HepG2 (cell line): ENCODE measurements around the gene CCSER2. TPM values are rescaled to one million over a fixed set of nuclear protein-coding genes. Genes with fewer than 3 reads are reported as not detected.

Source experiments
- ATF7-NPFF ChIP-seq: sonication (generic); formaldehyde crosslinking; IDR thresholded peaks from 2 replicates; pipeline ENCODE4 v1.8.1; 2023; ENCODE audit warnings: mild to moderate bottlenecking, low read depth, missing genetic modification reagents, moderate library complexity
- DBP ChIP-seq: sonication (generic); formaldehyde crosslinking; IDR thresholded peaks from 2 replicates; pipeline ENCODE4 v1.4.0; 2020; ENCODE audit warnings: missing genetic modification reagents; ENCODE audit errors: not compliant biosample characterization
- FOSL2 ChIP-seq: sonication (generic); formaldehyde crosslinking; IDR thresholded peaks from 2 replicates; pipeline ENCODE4 v1.4.0; 2020; ENCODE audit warnings: missing genetic modification reagents
- HOXA5 ChIP-seq: sonication (generic); formaldehyde crosslinking; IDR thresholded peaks from 2 replicates; pipeline ENCODE4 v1.4.0; 2020; ENCODE audit warnings: missing genetic modification reagents
- KDM1A ChIP-seq: IDR thresholded peaks from 2 replicates; pipeline ENCODE4 v1.6.1; 2016; ENCODE audit warnings: missing compliant biosample characterization
- KDM6A ChIP-seq: IDR thresholded peaks from 2 replicates; pipeline ENCODE4 v1.6.1; 2016; ENCODE audit warnings: low read depth
- MATR3 ChIP-seq: sonication (generic); formaldehyde crosslinking; IDR thresholded peaks from 2 replicates; pipeline ENCODE4 v1.4.0; 2020; ENCODE audit warnings: missing genetic modification reagents
- MEIS1 ChIP-seq: sonication (generic); formaldehyde crosslinking; IDR thresholded peaks from 2 replicates; pipeline ENCODE4 v1.9.0; 2021; ENCODE audit warnings: mild to moderate bottlenecking, missing genetic modification reagents, moderate library complexity, borderline replicate concordance
- MTA1 ChIP-seq: sonication (generic); formaldehyde crosslinking; IDR thresholded peaks from 2 replicates; pipeline ENCODE4 v1.4.0; 2020; ENCODE audit warnings: missing genetic modification reagents, mild to moderate bottlenecking, borderline replicate concordance
- NFATC3 ChIP-seq: sonication (generic); formaldehyde crosslinking; IDR thresholded peaks from 2 replicates; pipeline ENCODE4 v1.5.1; 2020; ENCODE audit warnings: mild to moderate bottlenecking, missing genetic modification reagents
- NFKBIZ ChIP-seq: IDR thresholded peaks from 2 replicates; pipeline ENCODE4 v1.6.1; 2018; ENCODE audit warnings: missing genetic modification reagents, missing compliant biosample characterization
- POLR2G ChIP-seq: fragments of 200-400 bp; formaldehyde crosslinking; IDR thresholded peaks from 2 replicates; pipeline ENCODE4 v1.6.1; 2018; ENCODE audit warnings: mild to moderate bottlenecking, low read depth, low read length, moderate library complexity
- PREB ChIP-seq: sonication (generic); formaldehyde crosslinking; IDR thresholded peaks from 2 replicates; pipeline ENCODE4 v1.4.0; 2020; ENCODE audit warnings: missing genetic modification reagents
- RBAK ChIP-seq: sonication (generic); formaldehyde crosslinking; IDR thresholded peaks from 2 replicates; pipeline ENCODE4 v1.5.1; 2020; ENCODE audit warnings: mild to moderate bottlenecking, missing genetic modification reagents
- XBP1 ChIP-seq: sonication (generic); formaldehyde crosslinking; IDR thresholded peaks from 2 replicates; pipeline ENCODE4 v1.5.0; 2020; ENCODE audit warnings: missing genetic modification reagents
- ZBTB7A ChIP-seq: sonication (generic); formaldehyde crosslinking; IDR thresholded peaks from 2 replicates; pipeline ENCODE4 v1.8.0; 2022; ENCODE audit warnings: mild to moderate bottlenecking, missing genetic modification reagents
- ZNF224 ChIP-seq: sonication (generic); formaldehyde crosslinking; IDR thresholded peaks from 2 replicates; pipeline ENCODE4 v1.5.0; 2020; ENCODE audit warnings: mild to moderate bottlenecking, missing genetic modification reagents
- ZNF235 ChIP-seq: sonication (generic); formaldehyde crosslinking; IDR thresholded peaks from 2 replicates; pipeline ENCODE4 v1.8.1; 2023; ENCODE audit warnings: mild to moderate bottlenecking, missing genetic modification reagents, borderline replicate concordance
- ZNF576 ChIP-seq: sonication (generic); formaldehyde crosslinking; IDR thresholded peaks from 2 replicates; pipeline ENCODE4 v1.4.0; 2020; ENCODE audit warnings: mild to moderate bottlenecking, missing genetic modification reagents
- ZNF792 ChIP-seq: IDR thresholded peaks from 2 replicates; pipeline ENCODE4 v1.6.1; 2016
- ZNF83 ChIP-seq: sonication (generic); formaldehyde crosslinking; IDR thresholded peaks from 2 replicates; pipeline ENCODE4 v1.4.0; 2020; ENCODE audit warnings: missing genetic modification reagents, mild to moderate bottlenecking, borderline replicate concordance
- polyA plus RNA-seq, 8 experiments: library from polyadenylated mRNA; depleted of rRNA in 3 of 8; stranded (reverse) in 7 of 8; unstranded in 1 of 8; fragments of >200 nt; fragmentation: Illumina TruSeq in 4 of 8; extraction: Trizol in 4 of 8; gene quantifications; 2 replicates each; pipeline versions ENCODE4 v1.2.1 to v1.2.3, GENCODE V29; 2011 to 2016; ENCODE audit warnings: low read depth in 4 of 8, missing spikeins in 1 of 8, mixed read lengths in 1 of 8; ENCODE audit not compliant: insufficient read depth in 1 of 8
- total RNA-seq, 5 experiments: library from RNA; depleted of rRNA; stranded (reverse); fragments of >200 nt; fragmentation: Illumina TruSeq; extraction: Trizol; gene quantifications; 2 replicates each; pipeline ENCODE4 v1.2.3, GENCODE V29; 2016; ENCODE audit warnings: low read depth in 1 of 5
- TF ChIP-seq, protein P1 (sequence below): sonication (generic); formaldehyde crosslinking; IDR thresholded peaks from 2 replicates; pipeline ENCODE4 v1.5.1; 2020; ENCODE audit warnings: mild to moderate bottlenecking, missing genetic modification reagents, moderate library complexity
- TF ChIP-seq, protein P2 (sequence below): sonication (generic); formaldehyde crosslinking; IDR thresholded peaks from 2 replicates; pipeline ENCODE4 v1.4.0; 2020; ENCODE audit warnings: mild to moderate bottlenecking, low read depth, missing genetic modification reagents

The CCSER2 gene
- total and polyA plus RNA-seq, 2 of the 13 experiments (the other 11 are each of a cell fraction or from before 2014, with no cell fraction given): 13.3 to 17.2 TPM

- TF ChIP-seq MTA1 (CRISPR knock-in tag) (no peak; the same call in 1 of the 2 replicates), POLR2G (peak; percentile 75), XBP1 (CRISPR knock-in tag) (no peak), PREB (CRISPR knock-in tag) (no peak), ZBTB7A (no peak), ZNF83 (no peak), NFATC3 (CRISPR knock-in tag) (no peak), HOXA5 (CRISPR knock-in tag) (0 out of 2 replicates have a peak, but pooled peaks have one; percentile 20), MEIS1 (CRISPR knock-in tag) (no peak; the same call in 1 of the 2 replicates), ATF7-NPFF (CRISPR knock-in tag) (peak; percentile 80), NFKBIZ (no peak), ZNF235 (CRISPR knock-in tag) (no peak), MATR3 (CRISPR knock-in tag) (no peak), RBAK (CRISPR knock-in tag) (no peak), DBP (CRISPR knock-in tag) (no peak), ZNF224 (CRISPR knock-in tag) (no peak), ZNF792 (CRISPR knock-in tag) (no peak), KDM1A (CRISPR knock-in tag) (no peak), ZNF576 (CRISPR knock-in tag) (no peak), FOSL2 (no peak), KDM6A (CRISPR knock-in tag) (no peak)
- TF ChIP-seq, protein P1, sequence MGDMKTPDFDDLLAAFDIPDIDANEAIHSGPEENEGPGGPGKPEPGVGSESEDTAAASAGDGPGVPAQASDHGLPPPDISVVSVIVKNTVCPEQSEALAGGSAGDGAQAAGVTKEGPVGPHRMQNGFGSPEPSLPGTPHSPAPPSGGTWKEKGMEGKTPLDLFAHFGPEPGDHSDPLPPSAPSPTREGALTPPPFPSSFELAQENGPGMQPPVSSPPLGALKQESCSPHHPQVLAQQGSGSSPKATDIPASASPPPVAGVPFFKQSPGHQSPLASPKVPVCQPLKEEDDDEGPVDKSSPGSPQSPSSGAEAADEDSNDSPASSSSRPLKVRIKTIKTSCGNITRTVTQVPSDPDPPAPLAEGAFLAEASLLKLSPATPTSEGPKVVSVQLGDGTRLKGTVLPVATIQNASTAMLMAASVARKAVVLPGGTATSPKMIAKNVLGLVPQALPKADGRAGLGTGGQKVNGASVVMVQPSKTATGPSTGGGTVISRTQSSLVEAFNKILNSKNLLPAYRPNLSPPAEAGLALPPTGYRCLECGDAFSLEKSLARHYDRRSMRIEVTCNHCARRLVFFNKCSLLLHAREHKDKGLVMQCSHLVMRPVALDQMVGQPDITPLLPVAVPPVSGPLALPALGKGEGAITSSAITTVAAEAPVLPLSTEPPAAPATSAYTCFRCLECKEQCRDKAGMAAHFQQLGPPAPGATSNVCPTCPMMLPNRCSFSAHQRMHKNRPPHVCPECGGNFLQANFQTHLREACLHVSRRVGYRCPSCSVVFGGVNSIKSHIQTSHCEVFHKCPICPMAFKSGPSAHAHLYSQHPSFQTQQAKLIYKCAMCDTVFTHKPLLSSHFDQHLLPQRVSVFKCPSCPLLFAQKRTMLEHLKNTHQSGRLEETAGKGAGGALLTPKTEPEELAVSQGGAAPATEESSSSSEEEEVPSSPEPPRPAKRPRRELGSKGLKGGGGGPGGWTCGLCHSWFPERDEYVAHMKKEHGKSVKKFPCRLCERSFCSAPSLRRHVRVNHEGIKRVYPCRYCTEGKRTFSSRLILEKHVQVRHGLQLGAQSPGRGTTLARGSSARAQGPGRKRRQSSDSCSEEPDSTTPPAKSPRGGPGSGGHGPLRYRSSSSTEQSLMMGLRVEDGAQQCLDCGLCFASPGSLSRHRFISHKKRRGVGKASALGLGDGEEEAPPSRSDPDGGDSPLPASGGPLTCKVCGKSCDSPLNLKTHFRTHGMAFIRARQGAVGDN (CRISPR knock-in tag): peak; percentile 65
- TF ChIP-seq, protein P2, sequence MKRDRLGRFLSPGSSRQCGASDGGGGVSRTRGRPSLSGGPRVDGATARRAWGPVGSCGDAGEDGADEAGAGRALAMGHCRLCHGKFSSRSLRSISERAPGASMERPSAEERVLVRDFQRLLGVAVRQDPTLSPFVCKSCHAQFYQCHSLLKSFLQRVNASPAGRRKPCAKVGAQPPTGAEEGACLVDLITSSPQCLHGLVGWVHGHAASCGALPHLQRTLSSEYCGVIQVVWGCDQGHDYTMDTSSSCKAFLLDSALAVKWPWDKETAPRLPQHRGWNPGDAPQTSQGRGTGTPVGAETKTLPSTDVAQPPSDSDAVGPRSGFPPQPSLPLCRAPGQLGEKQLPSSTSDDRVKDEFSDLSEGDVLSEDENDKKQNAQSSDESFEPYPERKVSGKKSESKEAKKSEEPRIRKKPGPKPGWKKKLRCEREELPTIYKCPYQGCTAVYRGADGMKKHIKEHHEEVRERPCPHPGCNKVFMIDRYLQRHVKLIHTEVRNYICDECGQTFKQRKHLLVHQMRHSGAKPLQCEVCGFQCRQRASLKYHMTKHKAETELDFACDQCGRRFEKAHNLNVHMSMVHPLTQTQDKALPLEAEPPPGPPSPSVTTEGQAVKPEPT (CRISPR knock-in tag): 0 out of 2 replicates have a peak, but pooled peaks have one; percentile 26
These were observed at the start of gene CCSER2 (continued) for GRCh38 chr10:84328418-84329195.
